Fibroblast of lung (primary cell): ENCODE measurements around the gene EGLN3. TPM values are rescaled to one million over a fixed set of nuclear protein-coding genes. Genes with fewer than 3 reads are reported as not detected.

Experiments
- DNase-seq, 2 donors: peaks; one replicate each; pipeline versions ENCODE4 v3.0.0 to v3.0.0-alpha.2; 2010; ENCODE audit warnings: low read depth in 2 of 2
- H2AFZ ChIP-seq: 2 replicates; pipeline ENCODE4 v1.5.1; 2012; ENCODE audit warnings: low read length, control low read depth, inconsistent platforms
- H3K27ac ChIP-seq: 2 replicates; pipeline ENCODE4 v1.5.1; 2011; ENCODE audit warnings: low read length, control low read depth; ENCODE audit not compliant: insufficient read depth
- H3K27me3 ChIP-seq: 2 replicates; pipeline ENCODE4 v1.5.1; 2011; ENCODE audit warnings: mild to moderate bottlenecking, low read length; ENCODE audit not compliant: control insufficient read depth, insufficient read depth
- H3K36me3 ChIP-seq: 2 replicates; pipeline ENCODE4 v1.5.1; 2011; ENCODE audit warnings: low read length; ENCODE audit not compliant: control insufficient read depth, insufficient read depth
- H3K4me1 ChIP-seq: 2 replicates; pipeline ENCODE4 v1.5.1; 2011; ENCODE audit warnings: low read length; ENCODE audit not compliant: control insufficient read depth, insufficient read depth; ENCODE audit errors: extremely low read depth
- H3K4me2 ChIP-seq: 2 replicates; pipeline ENCODE4 v1.5.1; 2011; ENCODE audit warnings: low read length, control low read depth; ENCODE audit not compliant: insufficient read depth; ENCODE audit errors: extremely low read depth
- H3K4me3 ChIP-seq, 4 experiments: fragments of 200-600 bp in 1 of 4; sonication (generic) in 1 of 4; replicated peaks in 1 of 4; 2 replicates each; pipeline ENCODE4 v1.5.1; 2011 to 2016; ENCODE audit warnings: low read length in 4 of 4, low read depth in 3 of 4, mild to moderate bottlenecking in 3 of 4, control low read depth in 2 of 4, inconsistent platforms in 1 of 4, mixed read lengths in 1 of 4; ENCODE audit not compliant: insufficient read depth in 1 of 4; ENCODE audit errors: control extremely low read depth in 1 of 4
- H3K79me2 ChIP-seq: 2 replicates; pipeline ENCODE4 v1.5.1; 2012; ENCODE audit warnings: mild to moderate bottlenecking, low read length, inconsistent platforms; ENCODE audit not compliant: control insufficient read depth, insufficient read depth
- H3K9ac ChIP-seq: 2 replicates; pipeline ENCODE4 v1.5.1; 2011; ENCODE audit warnings: mild to moderate bottlenecking, low read length, control low read depth; ENCODE audit not compliant: insufficient read depth
- H3K9me3 ChIP-seq: 2 replicates; pipeline ENCODE4 v1.5.1; 2012; ENCODE audit warnings: low read depth, low read length; ENCODE audit not compliant: control insufficient read depth, insufficient read depth
- H4K20me1 ChIP-seq: 2 replicates; pipeline ENCODE4 v1.5.1; 2011; ENCODE audit warnings: low read length; ENCODE audit not compliant: control insufficient read depth, insufficient read depth; ENCODE audit errors: extremely low read depth
- CTCF ChIP-seq, 2 donors: IDR thresholded peaks in 1 of 2; conservative IDR thresholded peaks in 1 of 2; 1 replicate in 1 of 2; 2 replicates in 1 of 2; pipeline ENCODE4 v1.5.1; 2011 to 2012; ENCODE audit warnings: low read length in 2 of 2, control low read depth in 1 of 2, inconsistent platforms in 1 of 2, low read depth in 1 of 2, mild to moderate bottlenecking in 1 of 2
- EZH2 ChIP-seq: IDR thresholded peaks from 2 replicates; pipeline ENCODE4 v1.5.1; 2012; ENCODE audit warnings: low read length, control low read depth, mild to moderate bottlenecking; ENCODE audit errors: missing control alignments
- polyA plus RNA-seq, 2 donors: library from polyadenylated mRNA; depleted of rRNA in 1 of 2; stranded (reverse) in 1 of 2; unstranded in 1 of 2; fragments of >200 nt; gene quantifications; 2 replicates each; pipeline ENCODE4 v1.2.1, GENCODE V29; 2011 to 2012; ENCODE audit warnings: missing spikeins in 1 of 2
- total RNA-seq: library from RNA; depleted of rRNA; stranded (reverse); fragments of >200 nt; gene quantifications from 2 replicates; pipeline ENCODE4 v1.2.1, GENCODE V29; 2014

Gene EGLN3
- total and polyA plus RNA-seq, 2 donors (not counting 1 experiment from before 2014, with no cell fraction given) = 0.08 to 0.66 TPM

GRCh38 chr14:33897382-33897781, 53.5 kb downstream of the EGLN3 start:
- no peak overlapping the region for H3K4me2 ChIP-seq
- no peaks in the 10 kb centered on the region for H3K4me1 ChIP-seq

GRCh38 chr14:33894339-33894738, 56.5 kb downstream of the EGLN3 start:
- H3K4me3 ChIP-seq = no peak overlapping the region
- no peaks in the 10 kb centered on the region for H3K36me3 ChIP-seq
- H3K4me1 ChIP-seq = no peaks in the 10 kb centered on the region
- no peaks in the 10 kb centered on the region for H3K27me3 ChIP-seq
- no peaks in the 10 kb centered on the region for H3K9me3 ChIP-seq
- no peak overlapping the region for H3K9ac ChIP-seq
- no peak for DNase-seq
- H4K20me1 ChIP-seq = no peaks in the 10 kb centered on the region
- H3K4me2 ChIP-seq = no peak overlapping the region
- no peak overlapping the region for H3K27ac ChIP-seq
- TF ChIP-seq CTCF (conservative IDR thresholded peaks at IDR 0.05 in 1 of 2, IDR thresholded peaks at IDR 0.05 in 1 of 2; ENCODE audit: low read depth in 1 of 2, low read length in 2 of 2) = no peak
- no peak for TF ChIP-seq EZH2
- H2AFZ ChIP-seq = no peak overlapping the region
- no peaks in the 10 kb centered on the region for H3K79me2 ChIP-seq

More at GRCh38 chr14:33897382-33897781, 53.5 kb downstream of the EGLN3 start:
- no peak for DNase-seq
- H3K27me3 ChIP-seq = no peaks in the 10 kb centered on the region
- no peak overlapping the region for H2AFZ ChIP-seq
- H3K27ac ChIP-seq = no peak overlapping the region
- H4K20me1 ChIP-seq = no peaks in the 10 kb centered on the region
- H3K36me3 ChIP-seq = no peaks in the 10 kb centered on the region
- H3K9me3 ChIP-seq = no peaks in the 10 kb centered on the region
- H3K9ac ChIP-seq = no peak overlapping the region
- no peaks in the 10 kb centered on the region for H3K79me2 ChIP-seq
- TF ChIP-seq EZH2 (no peak), CTCF (conservative IDR thresholded peaks at IDR 0.05 in 1 of 2, IDR thresholded peaks at IDR 0.05 in 1 of 2; ENCODE audit: low read depth in 1 of 2, low read length in 2 of 2) (no peak)
- no peak overlapping the region for H3K4me3 ChIP-seq

GRCh38 chr14:33891700-33892099, 59.2 kb downstream of the EGLN3 start:
- Histone ChIP-seq H3K9me3 (no peaks in the 10 kb centered on the region), H2AFZ (no peak overlapping the region), H4K20me1 (no peaks in the 10 kb centered on the region), H3K4me3 (no peak overlapping the region), H3K9ac (no peak overlapping the region), H3K79me2 (no peaks in the 10 kb centered on the region), H3K4me2 (no peak overlapping the region), H3K36me3 (no peaks in the 10 kb centered on the region), H3K27ac (no peak overlapping the region), H3K4me1 (no peaks in the 10 kb centered on the region), H3K27me3 (no peaks in the 10 kb centered on the region)
- no peak for TF ChIP-seq CTCF (conservative IDR thresholded peaks at IDR 0.05 in 1 of 2, IDR thresholded peaks at IDR 0.05 in 1 of 2; ENCODE audit: low read depth in 1 of 2, low read length in 2 of 2)
- TF ChIP-seq EZH2 = no peak
- no peak for DNase-seq
